Frontal cortex (tissue), 4 donors: ENCODE results near the gene CEP83. TPM values are rescaled to one million over a fixed set of nuclear protein-coding genes. Genes with fewer than 3 reads are reported as not detected.
A peak's percentile ranks its signal among the peaks of the same experiment; 100 is the strongest.
"Not testable (repeated sequence)": the region's sequence is repeated elsewhere in the genome, so short reads cannot be mapped to it uniquely, and the experiment has no call there.

Experiments
- DNase-seq, 2 donors: peaks; one replicate each; pipeline ENCODE4 v3.0.0; 2012; ENCODE audit warnings: low spot score in 2 of 2
- FAIRE-seq: peaks from 2 replicates; lab custom pipeline; 2012; peaks lifted over from hg19 to GRCh38; lab: Jason Lieb, UNC
- total RNA-seq: library from RNA; depleted of rRNA; stranded (reverse); fragments of >200 nt; gene quantifications from one replicate; pipeline ENCODE4 v1.2.3, GENCODE V29; 2014
- donor health status: control.
- donor health status: control.
- donor health status: control.

Gene CEP83
- total RNA-seq, 1 donor from 2014 or later, result 22.0 TPM

GRCh38 chr12:94320109-94320508, 139.6 kb downstream of the CEP83 start:
- FAIRE-seq (no peak), DNase-seq (no peak)

DNA sequence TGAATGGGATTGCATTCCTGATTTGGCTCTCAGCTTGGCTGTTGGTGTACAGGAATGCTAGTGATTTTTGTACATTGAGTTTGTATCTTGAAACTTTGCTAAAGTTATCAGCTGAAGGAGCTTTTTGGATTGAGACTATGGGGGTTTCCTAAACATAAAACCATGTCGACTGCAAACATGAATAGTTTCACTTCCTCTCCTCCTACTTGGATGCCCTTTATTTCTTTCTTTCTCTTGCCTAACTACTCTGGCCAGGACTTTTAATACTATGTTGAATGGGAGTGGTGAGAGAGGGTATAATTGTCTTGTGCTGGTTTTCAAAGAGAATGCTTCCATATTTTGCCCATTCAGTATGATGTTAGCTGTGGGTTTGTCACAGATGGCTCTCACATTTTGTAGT, 141.5 kb downstream of the CEP83 start:
- no peak for FAIRE-seq

GRCh38 chr12:94316600-94316999, 143.1 kb downstream of the CEP83 start:
- not testable (repeated sequence) for DNase-seq, FAIRE-seq

More for the DNA sequence above, 141.5 kb downstream of the CEP83 start:
- no peak for DNase-seq

DNA sequence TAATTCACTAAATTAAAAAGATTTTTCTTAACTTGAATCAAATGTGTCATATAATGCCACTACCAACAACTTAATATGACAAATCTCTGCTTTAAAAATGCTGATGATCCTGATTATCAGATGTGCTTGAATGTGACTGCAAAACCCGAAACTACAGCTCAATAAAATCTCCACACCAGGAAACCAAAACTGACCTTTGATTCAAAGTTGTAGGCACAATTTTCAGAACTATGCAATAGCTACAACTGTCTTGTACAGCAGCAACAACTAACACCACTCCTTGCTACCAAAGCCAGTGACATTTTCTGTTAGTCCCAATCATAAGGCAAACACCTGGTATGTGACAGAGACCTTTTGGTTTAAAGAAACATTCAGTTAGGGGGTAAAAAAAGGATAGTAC, 147.3 kb downstream of the CEP83 start:
- no peak for FAIRE-seq

DNA sequence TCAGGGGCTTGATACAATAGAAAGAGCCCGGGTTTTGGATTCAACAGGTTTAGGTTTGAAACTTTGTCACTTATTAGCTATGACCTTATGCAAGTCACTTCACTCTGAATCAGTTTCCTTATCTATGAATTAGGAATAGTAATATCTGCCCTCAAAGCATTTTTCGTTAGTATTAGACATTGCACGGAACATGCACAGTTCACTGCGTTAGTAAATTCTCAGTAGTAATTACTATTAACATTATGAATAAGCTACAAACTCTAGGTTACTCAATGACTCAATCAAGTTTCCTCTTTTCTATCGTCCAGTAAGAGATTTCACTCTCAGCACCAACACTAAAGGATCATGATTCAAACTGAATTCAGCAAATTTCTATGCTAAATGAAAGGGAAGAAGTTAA, 150.3 kb downstream of the CEP83 start:
- no peak for DNase-seq
- FAIRE-seq, result no peak

More for the DNA sequence above, 147.3 kb downstream of the CEP83 start:
- DNase-seq, result no peak

- no peak for FAIRE-seq
Observed at GRCh38 chr12:94308612-94309011, 151.1 kb downstream of the CEP83 start.

DNA sequence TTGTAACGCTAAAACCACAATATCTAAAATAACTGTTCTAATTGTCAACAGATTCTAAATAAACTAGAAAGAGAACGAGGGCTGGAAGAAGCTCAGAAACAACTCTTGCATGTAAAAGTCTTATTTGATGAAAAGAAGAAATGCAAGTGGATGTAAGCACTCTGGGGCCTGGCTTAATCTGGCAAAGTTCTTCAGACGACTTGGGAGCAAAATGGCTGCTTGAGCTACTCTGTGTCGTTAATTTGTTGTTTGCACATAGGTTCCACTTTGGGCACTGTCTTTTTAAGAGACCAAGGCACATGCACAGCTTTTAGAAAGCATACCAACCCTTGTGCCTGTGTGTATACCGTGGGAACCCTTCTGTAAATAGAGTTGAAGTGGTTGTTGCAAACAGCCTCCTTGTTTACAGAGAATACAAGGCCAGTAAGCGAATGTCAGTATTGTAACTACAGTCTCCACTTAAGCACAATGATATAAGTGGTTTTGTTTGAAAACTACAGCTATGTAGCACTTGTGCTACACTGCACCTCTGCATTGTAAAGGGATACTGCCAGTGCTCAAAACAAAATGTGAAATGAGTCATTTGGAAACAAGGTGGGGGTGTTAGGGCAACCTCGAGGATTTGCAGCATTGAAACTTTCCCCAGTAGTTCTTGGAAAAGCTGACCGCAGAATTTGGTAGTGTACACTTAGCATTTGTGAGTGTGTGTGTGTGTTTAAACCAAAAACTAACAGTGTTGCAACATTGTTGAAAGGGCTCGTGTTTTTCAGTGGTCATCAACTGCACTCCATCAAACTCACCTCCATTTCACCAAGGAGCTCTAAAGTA, 154.3 kb downstream of the CEP83 start:
- DNase-seq, result no peak

More at GRCh38 chr12:94308612-94309011, 151.1 kb downstream of the CEP83 start:
- DNase-seq, result no peak

DNA sequence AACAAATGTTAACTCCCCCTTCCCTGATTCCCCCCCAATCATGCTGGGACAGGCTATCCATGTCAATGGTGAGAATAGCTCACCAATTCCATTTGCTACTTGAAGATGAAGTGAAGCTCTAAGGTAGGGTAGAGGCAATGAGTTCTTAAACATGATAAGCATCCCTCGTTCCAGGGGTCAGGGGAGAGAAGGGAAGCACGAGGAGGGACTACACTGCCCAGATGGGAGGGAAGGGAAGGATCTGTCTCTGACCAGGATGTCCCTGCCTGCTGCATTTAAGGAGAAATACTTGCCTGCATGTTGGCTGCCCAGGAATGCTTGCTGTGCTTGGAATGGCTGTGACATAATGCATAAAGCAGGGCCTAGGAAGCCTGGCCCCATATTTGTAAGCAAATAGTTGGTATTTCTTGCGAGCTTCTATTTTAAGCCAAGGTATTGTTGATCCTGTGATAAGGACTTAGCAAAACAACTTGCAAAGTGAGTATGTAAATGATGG, 155.1 kb downstream of the CEP83 start:
- FAIRE-seq (no peak), DNase-seq (no peak)

More for the DNA sequence above, 154.3 kb downstream of the CEP83 start:
- FAIRE-seq, result no peak

DNA sequence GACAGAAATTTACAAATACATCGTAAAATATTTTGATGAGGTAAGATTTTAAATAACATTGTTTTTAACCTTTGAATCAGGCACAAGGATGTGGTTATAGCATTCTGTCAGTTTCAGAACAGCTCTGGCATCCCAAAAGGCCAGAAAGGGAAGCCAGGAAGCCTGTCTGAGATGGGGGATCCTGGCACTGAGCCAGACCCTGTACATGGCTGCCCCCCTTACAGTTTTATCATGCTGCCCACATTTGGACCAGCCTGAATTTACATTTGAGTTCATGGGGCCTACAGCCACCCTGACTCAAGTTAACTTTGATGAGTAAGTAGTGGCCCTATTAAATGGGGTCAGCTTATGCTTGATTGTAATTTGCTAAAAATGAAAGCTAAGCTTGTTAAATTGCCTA, 155.7 kb downstream of the CEP83 start:
- no peak for DNase-seq
- FAIRE-seq, result no peak

GRCh38 chr12:94299846-94300245, 159.8 kb downstream of the CEP83 start:
- FAIRE-seq, result no peak

DNA sequence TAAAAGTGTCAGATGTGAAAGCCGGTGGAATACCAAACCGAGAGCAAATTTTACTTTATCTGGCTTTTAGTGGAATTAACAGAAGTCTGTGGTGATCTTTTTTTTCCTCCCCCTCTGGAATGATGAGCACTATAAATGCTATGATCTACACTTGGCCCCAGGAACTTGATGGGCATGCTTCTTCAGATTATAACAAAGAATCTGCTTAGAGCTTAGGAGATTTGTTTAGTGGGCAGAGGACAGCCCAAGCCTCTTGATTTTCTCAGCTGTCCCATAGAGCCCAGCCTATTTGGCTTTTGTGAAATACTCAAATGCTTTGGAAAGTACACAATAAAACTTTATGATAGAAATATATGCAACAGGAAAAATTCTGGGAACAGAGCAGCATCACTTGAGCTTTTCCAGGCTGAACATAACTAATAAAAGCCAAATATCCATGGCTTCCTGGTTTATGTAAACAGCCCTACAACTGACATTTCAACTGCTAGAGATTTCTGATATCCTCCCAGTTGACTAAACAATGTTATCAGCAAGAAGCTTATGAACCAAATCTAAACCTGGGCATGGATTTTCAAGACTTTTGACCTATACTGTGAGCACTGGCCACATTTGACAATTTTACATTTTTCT, 161.7 kb downstream of the CEP83 start:
- no peak for DNase-seq
- FAIRE-seq, result no peak

More at GRCh38 chr12:94299846-94300245, 159.8 kb downstream of the CEP83 start:
- DNase-seq, result no peak

GRCh38 chr12:94297096-94297699, 162.5 kb downstream of the CEP83 start:
- FAIRE-seq (no peak), DNase-seq (no peak)

GRCh38 chr12:94290353-94290752, 169.3 kb downstream of the CEP83 start:
- FAIRE-seq (no peak), DNase-seq (no peak)

DNA sequence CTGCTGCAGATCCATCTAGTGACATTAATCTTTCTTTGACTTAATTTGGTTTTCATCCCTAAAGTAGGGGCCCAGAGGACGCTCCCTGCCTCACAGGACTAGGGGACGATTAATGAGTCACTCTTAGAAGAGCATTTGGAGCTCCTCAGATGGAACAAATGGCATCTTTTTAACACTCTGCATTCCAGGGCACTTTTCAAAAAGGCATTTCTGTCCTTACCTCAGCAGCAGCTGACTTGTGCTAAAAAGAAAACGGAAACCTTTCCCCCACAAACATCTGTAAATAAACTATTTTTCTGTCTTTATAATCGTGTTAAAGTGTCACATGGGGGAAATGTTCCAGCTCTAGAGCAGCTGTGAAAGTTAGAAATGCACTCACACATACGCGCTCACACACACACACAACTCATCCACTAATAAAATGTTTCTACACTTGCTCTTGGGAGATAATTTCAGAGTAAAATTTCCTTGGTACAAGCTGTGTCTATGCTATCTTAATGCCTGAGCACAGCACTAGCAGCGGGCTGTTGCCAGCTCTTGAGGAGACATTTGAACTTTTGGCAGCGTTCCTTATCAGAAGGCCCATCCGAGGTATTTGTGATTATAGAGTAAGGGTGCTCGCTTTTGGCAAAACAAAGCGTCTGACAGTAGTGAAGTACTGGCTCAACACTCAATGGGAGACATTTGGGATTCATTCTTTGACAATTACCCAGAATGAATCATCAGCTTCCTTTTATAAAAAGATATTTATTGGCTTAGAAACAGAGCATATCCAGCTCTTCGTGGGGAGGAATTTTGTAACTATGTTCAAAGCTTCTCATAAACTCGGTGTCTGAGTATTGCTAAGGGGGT, 170.0 kb downstream of the CEP83 start:
- FAIRE-seq (no peak), DNase-seq (peak in 1 of 2 donors; percentile 29)

- DNase-seq (no peak), FAIRE-seq (no peak)
Observed at GRCh38 chr12:94287245-94287628, 172.4 kb downstream of the CEP83 start.

DNA sequence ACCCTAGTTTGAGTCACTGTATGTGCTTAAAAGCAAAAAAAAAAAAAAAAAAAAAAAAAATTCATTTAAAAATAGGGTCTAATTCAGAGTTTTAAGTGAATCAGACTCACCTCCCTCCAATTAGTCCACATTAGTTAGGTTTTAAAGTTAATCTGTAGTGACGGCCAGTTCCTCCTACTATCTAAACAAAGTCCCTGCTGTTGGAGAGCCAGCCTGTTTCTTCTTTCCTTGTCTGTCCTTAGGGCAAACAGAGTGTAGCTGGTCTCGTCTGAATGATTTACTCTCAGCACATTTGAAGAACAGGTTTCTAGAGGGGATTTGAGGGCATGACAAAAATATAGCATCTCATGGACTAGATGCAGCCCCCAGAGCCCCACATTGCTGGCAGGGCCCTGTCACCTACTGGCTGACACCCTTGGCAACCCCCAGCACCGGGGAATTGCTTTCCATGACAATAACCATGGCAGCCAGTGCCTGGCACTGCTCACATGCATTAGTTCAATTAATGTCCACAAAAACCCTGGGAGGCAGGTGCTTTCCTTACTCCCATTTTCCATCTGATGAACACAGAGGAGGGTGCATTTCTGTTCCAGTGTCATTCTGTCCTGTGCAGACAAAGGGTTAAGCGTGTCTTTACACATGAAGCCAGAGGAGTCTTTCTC, 173.0 kb downstream of the CEP83 start:
- FAIRE-seq, result no peak
- no peak for DNase-seq

- FAIRE-seq, result no peak
- DNase-seq, result no peak
Observed at GRCh38 chr12:94285943-94286582, 173.6 kb downstream of the CEP83 start.

DNA sequence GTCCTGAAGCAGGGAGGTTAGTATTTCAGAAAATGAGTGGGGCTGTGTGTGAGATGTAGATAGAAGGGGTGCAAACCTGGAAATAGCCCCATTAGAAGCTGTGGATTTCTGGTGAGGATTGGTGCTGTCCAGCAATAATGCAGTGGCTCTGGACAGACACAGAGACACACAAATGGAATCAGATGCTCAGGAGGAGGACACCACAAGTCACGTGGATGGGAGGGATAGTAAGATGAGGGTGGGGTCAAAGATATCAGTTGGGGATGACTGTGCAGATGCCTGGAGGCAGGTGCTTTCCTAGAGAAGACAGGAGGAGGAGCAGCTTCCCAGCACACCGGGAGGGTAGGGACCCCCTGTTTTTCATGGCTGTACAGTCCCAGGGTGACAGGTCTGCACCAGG, 174.8 kb downstream of the CEP83 start:
- no peak for FAIRE-seq

DNA sequence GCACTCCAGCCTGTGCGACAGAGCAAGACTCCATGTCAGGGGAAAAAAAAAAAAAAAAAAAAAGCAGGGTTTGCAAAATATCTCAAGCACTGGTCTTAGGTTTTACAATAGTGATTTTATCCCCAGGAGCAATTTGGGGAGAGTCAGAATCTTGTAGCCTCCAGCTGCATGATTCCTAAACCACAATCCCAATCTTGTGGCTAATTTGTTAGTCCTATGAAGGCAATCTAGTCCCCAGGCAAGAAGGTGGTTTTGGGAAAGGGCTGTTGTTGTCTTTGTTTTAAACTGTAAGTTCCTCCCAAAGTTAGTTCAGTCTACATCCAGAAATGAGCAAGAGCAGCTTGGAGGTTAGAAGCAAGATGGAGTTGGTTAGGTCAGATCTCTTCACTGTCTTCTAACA, 175.6 kb downstream of the CEP83 start:
- FAIRE-seq (no peak), DNase-seq (no peak)

More for the DNA sequence above, 174.8 kb downstream of the CEP83 start:
- no peak for DNase-seq
